GM21447 (cell line): ENCODE measurements around the gene SGMS1.
"Not testable (repeated sequence)": the region's sequence is repeated elsewhere in the genome, so short reads cannot be mapped to it uniquely, and the experiment has no call there.

Source experiments
- ATAC-seq: cut with Tn5 transposase; IDR thresholded peaks from one replicate; pipeline ENCODE4 v1.9.1; 2021; ENCODE audit not compliant: unreplicated experiment

SGMS1 gene

GRCh38 chr10:50540069-50540825, 83.5 kb downstream of the SGMS1 start:
- ATAC-seq = peak; percentile 47

- peak; percentile 34 for ATAC-seq
These were observed 85.0 kb downstream of the SGMS1 start for GRCh38 chr10:50538555-50539398.

- ATAC-seq = no peak
These were observed 87.0 kb downstream of the SGMS1 start for GRCh38 chr10:50536617-50537240.

GRCh38 chr10:50534748-50535376, 88.9 kb downstream of the SGMS1 start:
- ATAC-seq = not testable (repeated sequence)

- no peak for ATAC-seq
These were observed 90.5 kb downstream of the SGMS1 start for GRCh38 chr10:50533296-50533695.

- ATAC-seq = no peak
These were observed 92.2 kb downstream of the SGMS1 start for GRCh38 chr10:50531388-50532077.

GRCh38 chr10:50529660-50530059, 94.1 kb downstream of the SGMS1 start:
- ATAC-seq = no peak

GRCh38 chr10:50528206-50528605, 95.5 kb downstream of the SGMS1 start:
- ATAC-seq = no peak

GRCh38 chr10:50527442-50528043, 96.2 kb downstream of the SGMS1 start:
- ATAC-seq = no peak

- ATAC-seq = no peak
These were observed 97.6 kb downstream of the SGMS1 start for GRCh38 chr10:50526185-50526584.

- no peak for ATAC-seq
These were observed 100.4 kb downstream of the SGMS1 start for GRCh38 chr10:50523357-50523756.

- ATAC-seq = no peak
These were observed 100.8 kb downstream of the SGMS1 start for GRCh38 chr10:50522908-50523307.

GRCh38 chr10:50520115-50520514, 103.6 kb downstream of the SGMS1 start:
- ATAC-seq = no peak

- no peak for ATAC-seq
These were observed 106.1 kb downstream of the SGMS1 start for GRCh38 chr10:50517626-50518025.

GRCh38 chr10:50516171-50516570, 107.6 kb downstream of the SGMS1 start:
- no peak for ATAC-seq

GRCh38 chr10:50515420-50515819, 108.3 kb downstream of the SGMS1 start:
- no peak for ATAC-seq

- ATAC-seq = no peak
These were observed 108.8 kb downstream of the SGMS1 start for GRCh38 chr10:50514995-50515394.

GRCh38 chr10:50513956-50514355, 109.8 kb downstream of the SGMS1 start:
- no peak for ATAC-seq

GRCh38 chr10:50512743-50513416, 110.9 kb downstream of the SGMS1 start:
- peak; percentile 44 for ATAC-seq

- peak; percentile 39 for ATAC-seq
These were observed 111.6 kb downstream of the SGMS1 start for GRCh38 chr10:50512214-50512595.
